Suppressor macrophage treated with lipopolysaccharide for 1 hour (primary cell): Measurements from ENCODE around the gene HLA-G.

Experiments
- DNase-seq, 3 donors: peaks; one replicate each; pipeline ENCODE4 v3.0.0-alpha.2; 2020 to 2022

HLA-G gene

GRCh38 chr6:29818892-29819291 is 8.7 kb upstream of the HLA-G start:
- no peak for DNase-seq

DNA sequence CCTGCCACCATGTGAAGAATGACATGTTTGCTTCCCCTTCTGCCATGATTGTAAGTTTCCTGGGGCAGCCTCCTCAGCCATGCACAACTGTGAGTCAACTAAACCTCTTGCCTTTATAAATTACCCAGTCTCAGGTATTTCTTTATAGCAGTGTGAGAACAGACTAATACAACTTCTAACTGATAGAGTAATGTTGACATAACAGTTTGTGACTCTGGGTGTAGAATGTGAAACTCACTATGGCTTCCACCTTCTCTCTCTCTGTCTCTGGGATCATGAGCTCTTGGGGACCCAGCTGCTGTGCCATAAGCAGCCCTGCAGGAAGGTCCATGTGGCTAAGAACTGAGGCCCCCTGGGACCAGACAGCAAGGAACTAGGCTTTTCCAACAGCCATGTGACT is 3.5 kb upstream of the HLA-G start:
- no peak for DNase-seq

DNA sequence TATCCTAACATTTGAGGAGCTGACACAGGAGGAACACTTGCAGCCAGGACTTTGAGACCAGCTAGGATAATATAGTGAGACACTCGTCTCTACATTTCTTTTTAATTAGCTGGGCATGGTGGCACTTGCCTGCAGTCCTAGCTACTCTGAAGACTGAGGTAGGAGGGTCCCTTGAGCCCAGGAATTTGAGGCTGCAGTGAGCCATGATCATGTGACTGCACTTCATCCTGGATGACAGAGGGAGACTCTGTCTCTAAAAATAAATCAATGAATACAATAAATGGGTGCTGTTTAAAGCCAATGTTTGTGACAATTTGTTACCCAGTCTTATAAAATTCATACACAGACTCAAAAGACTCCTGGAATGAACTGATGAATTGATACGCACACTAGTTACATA is 1.8 kb upstream of the HLA-G start:
- DNase-seq = no peak

- no peak for DNase-seq
These were observed 1.4 kb upstream of the HLA-G start for GRCh38 chr6:29826271-29826670.

DNA sequence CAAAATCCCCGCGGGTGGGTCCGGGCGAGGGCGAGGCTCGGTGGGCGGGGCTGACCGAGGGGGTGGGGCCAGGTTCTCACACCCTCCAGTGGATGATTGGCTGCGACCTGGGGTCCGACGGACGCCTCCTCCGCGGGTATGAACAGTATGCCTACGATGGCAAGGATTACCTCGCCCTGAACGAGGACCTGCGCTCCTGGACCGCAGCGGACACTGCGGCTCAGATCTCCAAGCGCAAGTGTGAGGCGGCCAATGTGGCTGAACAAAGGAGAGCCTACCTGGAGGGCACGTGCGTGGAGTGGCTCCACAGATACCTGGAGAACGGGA is 809 bp downstream of the HLA-G start:
- DNase-seq = no peak

GRCh38 chr6:29829766-29830165 is 2.1 kb downstream of the HLA-G start:
- no peak for DNase-seq

- no peak for DNase-seq
These were observed 2.8 kb downstream of the HLA-G start for GRCh38 chr6:29830409-29830808.

- DNase-seq = no peak
These were observed 4.2 kb downstream of the HLA-G start for GRCh38 chr6:29831776-29832175.

- DNase-seq = peak; percentile 43 to 50 (median 48)
These were observed 7.2 kb downstream of the HLA-G start for GRCh38 chr6:29834564-29835436.

- DNase-seq = no peak
These were observed 12.3 kb downstream of the HLA-G start for GRCh38 chr6:29839917-29840316.

GRCh38 chr6:29841030-29841429 is 13.4 kb downstream of the HLA-G start:
- DNase-seq = no peak

DNA sequence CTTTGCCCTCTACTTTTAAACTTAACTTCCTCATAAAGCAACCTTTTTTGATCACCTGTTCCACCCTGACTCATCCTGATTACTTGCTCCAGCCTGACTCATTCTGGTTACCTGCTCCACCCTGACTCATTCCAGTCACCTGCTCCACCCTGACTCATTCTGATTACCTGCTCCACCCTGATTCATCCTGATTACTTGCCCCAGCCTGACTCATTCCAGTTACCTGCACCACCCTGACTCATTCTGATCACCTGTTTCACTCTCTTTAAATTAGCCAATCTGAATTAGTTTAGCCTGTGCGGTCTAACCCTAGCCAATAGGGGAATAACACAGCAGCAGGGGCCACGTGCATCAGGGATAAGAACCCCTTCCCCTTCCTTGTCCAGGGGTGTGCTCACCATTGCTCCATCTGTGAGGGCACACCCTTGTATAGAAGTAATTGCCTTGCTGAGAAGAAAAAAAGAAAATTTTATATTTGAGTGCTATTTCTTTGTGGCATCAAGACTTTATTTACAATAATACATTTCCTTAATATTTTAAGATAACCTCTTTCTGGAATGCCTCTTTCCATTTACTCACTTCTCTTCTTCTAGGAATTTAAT is 17.9 kb downstream of the HLA-G start:
- DNase-seq = no peak

GRCh38 chr6:29847871-29848630 is 20.4 kb downstream of the HLA-G start:
- peak; percentile 75 to 88 (median 84) for DNase-seq

GRCh38 chr6:29850011-29850553 is 22.5 kb downstream of the HLA-G start:
- DNase-seq = peak; percentile 48 to 72 (median 65)

- no peak for DNase-seq
These were observed 23.6 kb downstream of the HLA-G start for GRCh38 chr6:29851190-29851589.

DNA sequence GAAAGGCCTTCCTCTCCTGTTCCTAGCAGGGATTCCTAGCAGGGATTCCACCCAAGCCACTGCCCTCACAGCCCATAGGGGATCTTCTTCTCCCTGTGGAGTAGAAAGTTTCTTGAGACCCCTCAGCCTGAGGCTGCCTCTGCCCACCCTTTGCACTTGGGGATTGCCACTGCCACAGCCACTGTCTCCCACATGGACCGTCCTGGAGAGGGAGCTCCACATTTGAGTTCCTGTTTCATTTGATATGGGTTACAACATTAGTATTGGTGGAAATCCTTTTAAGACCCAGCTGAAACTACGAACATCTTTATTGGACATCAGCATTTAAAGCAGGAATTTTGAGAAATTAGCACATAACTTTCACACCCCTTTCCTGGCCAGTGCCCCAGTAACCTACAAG is 25.6 kb downstream of the HLA-G start:
- DNase-seq = peak in 2 of 3 donors; percentile 17 to 40

- DNase-seq = no peak
These were observed 30.4 kb downstream of the HLA-G start for GRCh38 chr6:29858006-29858405.

- peak in 1 of 3 donors; percentile 12 for DNase-seq
These were observed 34.1 kb downstream of the HLA-G start for GRCh38 chr6:29861521-29862255.

GRCh38 chr6:29864037-29864810 is 36.6 kb downstream of the HLA-G start:
- peak in 1 of 3 donors; percentile 18 for DNase-seq

- DNase-seq = peak; percentile 46 to 68 (median 57)
These were observed 38.0 kb downstream of the HLA-G start for GRCh38 chr6:29865631-29866030.

GRCh38 chr6:29870104-29870503 is 42.5 kb downstream of the HLA-G start:
- DNase-seq = peak in 1 of 3 donors; percentile 17

DNA sequence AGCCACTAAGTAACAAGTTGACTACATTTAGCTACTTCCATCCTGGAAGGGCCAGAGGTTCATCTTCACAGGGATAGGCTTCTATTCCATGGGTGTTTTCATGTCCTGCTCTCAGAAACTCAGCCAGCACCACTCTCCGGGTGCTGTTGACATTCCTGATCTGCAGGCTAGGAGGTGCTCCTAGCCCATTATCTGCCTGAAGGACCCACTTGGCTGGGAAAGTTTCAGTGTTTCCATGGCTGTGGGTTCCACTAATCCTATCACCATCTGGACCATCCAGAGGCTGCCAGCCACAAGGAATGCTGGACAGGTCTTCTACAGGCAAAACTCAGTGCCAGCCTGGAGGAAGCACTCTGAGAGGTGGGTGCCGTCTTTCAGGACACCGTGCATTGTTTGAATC is 45.2 kb downstream of the HLA-G start:
- DNase-seq = peak in 1 of 3 donors; percentile 13
